GM23338 (cell line): ENCODE data around the gene SLC45A2. TPM values are rescaled to one million over a fixed set of nuclear protein-coding genes. Genes with fewer than 3 reads are reported as not detected.
"Not testable (repeated sequence)": the region's sequence is repeated elsewhere in the genome, so short reads cannot be mapped to it uniquely, and the experiment has no call there.

Source experiments
- ATAC-seq: fragments of 200-7000 bp; cut with Tn5 transposase; 3 replicates; pipeline ENCODE4 v1.9.1; 2020
- DNase-seq: peaks from one replicate; pipeline ENCODE4 v3.0.0-alpha.2; 2015; ENCODE audit warnings: low spot score
- H2AFZ ChIP-seq: fragments of 200-600 bp; sonication (generic); 2 replicates; pipeline ENCODE4 v1.8.0; 2016; ENCODE audit warnings: antibody characterized with exemption, mild to moderate bottlenecking, moderate library complexity
- H3F3A ChIP-seq: fragments of 200-600 bp; sonication (generic); replicated peaks from 2 replicates; pipeline ENCODE4 v1.8.0; 2017; ENCODE audit warnings: antibody characterized with exemption, mixed run types, low read depth
- H3K27ac ChIP-seq: fragments of 200-600 bp; sonication (generic); 2 replicates; pipeline ENCODE4 v1.6.1; 2016; ENCODE audit warnings: low read depth
- H3K27me3 ChIP-seq: fragments of 200-600 bp; sonication (generic); 2 replicates; pipeline ENCODE4 v1.8.0; 2016; ENCODE audit warnings: mild to moderate bottlenecking, mixed run types, moderate library complexity; ENCODE audit not compliant: insufficient read depth
- H3K36me3 ChIP-seq: fragments of 200-600 bp; sonication (generic); 2 replicates; pipeline ENCODE4 v1.8.0; 2016; ENCODE audit warnings: mild to moderate bottlenecking; ENCODE audit not compliant: insufficient read depth
- H3K4me1 ChIP-seq: fragments of 200-600 bp; sonication (generic); 2 replicates; pipeline ENCODE4 v1.8.0; 2016; ENCODE audit warnings: mild to moderate bottlenecking, moderate library complexity; ENCODE audit not compliant: insufficient read depth
- H3K4me2 ChIP-seq: fragments of 200-600 bp; sonication (generic); 2 replicates; pipeline ENCODE4 v1.7.1; 2017; ENCODE audit warnings: mixed run types
- H3K4me3 ChIP-seq: fragments of 200-600 bp; sonication (generic); 2 replicates; pipeline ENCODE4 v1.6.1; 2016; ENCODE audit warnings: mixed run types
- H3K79me2 ChIP-seq: fragments of 200-600 bp; sonication (generic); replicated peaks from 2 replicates; pipeline ENCODE4 v1.8.0; 2017; ENCODE audit warnings: mild to moderate bottlenecking; ENCODE audit not compliant: insufficient read depth
- H3K9me2 ChIP-seq: fragments of 200-600 bp; sonication (generic); 2 replicates; pipeline ENCODE4 v1.8.0; 2017; ENCODE audit not compliant: insufficient read depth
- H4K20me1 ChIP-seq: fragments of 200-600 bp; sonication (generic); replicated peaks from 2 replicates; pipeline ENCODE4 v1.8.0; 2017; ENCODE audit warnings: mild to moderate bottlenecking; ENCODE audit not compliant: insufficient read depth
- H3K27ac Mint-ChIP-seq: 2 replicates; pipeline ENCODE4 v1.8.0; 2020; ENCODE audit warnings: inconsistent platforms, mild to moderate bottlenecking, moderate library complexity, mixed read lengths
- H3K27me3 Mint-ChIP-seq: 3 replicates; pipeline ENCODE4 v1.8.0; 2022; ENCODE audit warnings: low read depth, mild to moderate bottlenecking, moderate library complexity, mixed read lengths, inconsistent platforms; ENCODE audit not compliant: insufficient read depth, poor library complexity
- H3K36me3 Mint-ChIP-seq: 3 replicates; pipeline ENCODE4 v1.8.0; 2021; ENCODE audit warnings: low read depth, mild to moderate bottlenecking, inconsistent platforms, moderate library complexity, mixed read lengths
- H3K4me1 Mint-ChIP-seq: 3 replicates; pipeline ENCODE4 v1.8.0; 2020; ENCODE audit warnings: mild to moderate bottlenecking, inconsistent platforms, mixed read lengths
- H3K4me3 Mint-ChIP-seq: 3 replicates; pipeline ENCODE4 v1.8.0; 2021; ENCODE audit warnings: moderate library complexity, mild to moderate bottlenecking, inconsistent platforms, mixed read lengths
- H3K9me3 Mint-ChIP-seq: 3 replicates; pipeline ENCODE4 v1.8.0; 2020; ENCODE audit warnings: moderate library complexity, mild to moderate bottlenecking, inconsistent platforms, mixed read lengths
- CREB1 ChIP-seq: fragments of 250-450 bp; sonication (Bioruptor Pico); IDR thresholded peaks from 2 replicates; pipeline ENCODE4 v1.5.0; 2020; ENCODE audit warnings: low read depth, mild to moderate bottlenecking, moderate library complexity
- EZH2phosphoT487 ChIP-seq: fragments of 200-600 bp; sonication (generic); IDR thresholded peaks from one replicate; pipeline ENCODE4 v1.8.1; 2018; ENCODE audit warnings: antibody characterized with exemption; ENCODE audit not compliant: unreplicated experiment
- ZNF114 ChIP-seq: fragments of 250-450 bp; sonication (Bioruptor Pico); IDR thresholded peaks from 2 replicates; pipeline ENCODE4 v1.5.0; 2020; ENCODE audit warnings: mild to moderate bottlenecking, moderate library complexity
- ZNF331 ChIP-seq: fragments of 250-450 bp; sonication (Bioruptor Pico); IDR thresholded peaks from 2 replicates; pipeline ENCODE4 v1.5.0; 2020; ENCODE audit warnings: low read depth, mild to moderate bottlenecking, moderate library complexity
- polyA plus RNA-seq: library from polyadenylated mRNA; unstranded; fragments of >200 nt; fragmentation: Nextera tagmentation; extraction: Ambion mirVana; gene quantifications from 2 replicates; pipeline ENCODE4 v1.2.1, GENCODE V29; 2016
- total RNA-seq: library from RNA; depleted of rRNA; stranded (reverse); fragments of >200 nt; shearing (Covaris generic); gene quantifications from 2 replicates; pipeline ENCODE4 v1.2.3, GENCODE V29; 2014
- TF ChIP-seq, protein P1 (sequence below): fragments of 250-450 bp; sonication (Bioruptor Pico); IDR thresholded peaks from 2 replicates; pipeline ENCODE4 v1.5.0; 2020; ENCODE audit warnings: mild to moderate bottlenecking, moderate library complexity
- TF ChIP-seq, protein P2 (sequence below): IDR thresholded peaks from one replicate; pipeline ENCODE4 v1.6.1; 2018; ENCODE audit warnings: antibody characterized with exemption; ENCODE audit not compliant: unreplicated experiment
- TF ChIP-seq, protein P3 (sequence below), 2 experiments: fragments of 200-600 bp in 1 of 2; sonication (generic) in 1 of 2; conservative IDR thresholded peaks; 2 replicates each; pipeline versions ENCODE4 v1.5.1 to v1.6.1; 2016 to 2017; ENCODE audit warnings: antibody characterized with exemption in 2 of 2, low read depth in 2 of 2, mild to moderate bottlenecking in 2 of 2, moderate library complexity in 1 of 2

The SLC45A2 gene
- total and polyA plus RNA-seq, 2 experiments from 2014 or later, result not detected

DNA sequence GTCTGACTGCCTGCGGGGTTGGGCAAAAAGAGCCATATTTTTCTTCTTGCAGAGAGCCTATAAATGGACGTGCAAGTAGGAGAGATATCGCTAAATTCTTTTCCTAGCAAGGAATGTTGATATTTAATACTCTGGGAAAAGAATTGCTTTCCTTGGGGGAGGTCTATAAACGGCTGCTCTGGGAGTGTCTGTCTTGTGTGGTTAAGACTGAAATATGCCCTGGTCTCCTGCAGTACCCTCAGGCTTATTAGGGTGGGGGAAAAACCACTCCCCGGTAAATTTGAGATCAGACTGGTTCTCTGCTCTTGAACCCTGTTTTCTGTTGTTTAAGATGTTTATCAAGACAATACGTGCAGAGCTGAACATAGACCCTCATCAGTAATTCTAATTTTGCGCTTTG lies 78.2 kb downstream of the SLC45A2 start:
- not testable (repeated sequence) for H4K20me1 ChIP-seq, H3F3A ChIP-seq, H3K9me2 ChIP-seq, H3K4me1 ChIP-seq, H3K27me3 Mint-ChIP-seq, DNase-seq, H3K4me3 Mint-ChIP-seq, H3K4me1 Mint-ChIP-seq, H3K27me3 ChIP-seq, ATAC-seq, H3K27ac ChIP-seq, H3K27ac Mint-ChIP-seq, H3K4me2 ChIP-seq, H2AFZ ChIP-seq, H3K4me3 ChIP-seq, H3K79me2 ChIP-seq
- H3K36me3 Mint-ChIP-seq, result peaks cover 29% of the 10 kb centered on the region
- TF ChIP-seq ZNF331 (CRISPR knock-in tag), result 0 out of 2 replicates have a peak, but pooled peaks have one; percentile 7
- peaks cover 42% of the 10 kb centered on the region for H3K9me3 Mint-ChIP-seq
- 0 out of 2 replicates have a peak, but pooled peaks cover 14% of the 10 kb centered on the region for H3K36me3 ChIP-seq

DNA sequence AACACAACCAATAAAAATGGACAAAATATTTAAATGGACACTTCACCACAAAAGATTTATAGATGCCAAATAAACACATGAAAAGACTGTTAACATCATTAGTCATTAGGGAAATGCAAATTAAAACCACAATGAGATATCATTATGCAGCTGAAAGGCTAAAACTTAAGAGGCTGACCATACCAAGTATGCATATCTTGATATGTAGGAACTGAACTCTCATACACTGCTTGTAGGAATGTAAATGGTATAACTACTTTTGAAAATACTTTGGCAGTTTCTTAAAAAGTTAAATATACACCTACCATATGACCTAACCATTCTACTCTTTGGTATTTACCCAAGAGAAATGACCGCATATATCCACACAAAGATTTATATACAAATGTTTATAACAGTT lies 79.1 kb downstream of the SLC45A2 start:
- Histone ChIP-seq H3K4me2 (no peak overlapping the region), H3K9me2 (peaks cover 2% of the 10 kb centered on the region; the same call in 1 of the 2 replicates), H3K79me2 (no peaks in the 10 kb centered on the region), H2AFZ (no peak overlapping the region), H3K27ac (no peak overlapping the region), H3F3A (no peaks in the 10 kb centered on the region), H3K4me1 (no peaks in the 10 kb centered on the region), H3K27me3 (no peaks in the 10 kb centered on the region), H3K4me3 (no peak overlapping the region), H3K36me3 (0 out of 2 replicates have a peak, but pooled peaks cover 14% of the 10 kb centered on the region), H4K20me1 (no peaks in the 10 kb centered on the region)
- peaks cover 29% of the 10 kb centered on the region for H3K36me3 Mint-ChIP-seq
- no peak overlapping the region for H3K4me3 Mint-ChIP-seq
- H3K4me1 Mint-ChIP-seq, result no peaks in the 10 kb centered on the region
- DNase-seq, result no peak
- no peaks in the 10 kb centered on the region for H3K27me3 Mint-ChIP-seq
- no peak overlapping the region for H3K27ac Mint-ChIP-seq
- peaks cover 42% of the 10 kb centered on the region for H3K9me3 Mint-ChIP-seq
- TF ChIP-seq ZNF114 (no peak), CREB1 (no peak), EZH2phosphoT487 (no peak)
- TF ChIP-seq, protein P1, sequence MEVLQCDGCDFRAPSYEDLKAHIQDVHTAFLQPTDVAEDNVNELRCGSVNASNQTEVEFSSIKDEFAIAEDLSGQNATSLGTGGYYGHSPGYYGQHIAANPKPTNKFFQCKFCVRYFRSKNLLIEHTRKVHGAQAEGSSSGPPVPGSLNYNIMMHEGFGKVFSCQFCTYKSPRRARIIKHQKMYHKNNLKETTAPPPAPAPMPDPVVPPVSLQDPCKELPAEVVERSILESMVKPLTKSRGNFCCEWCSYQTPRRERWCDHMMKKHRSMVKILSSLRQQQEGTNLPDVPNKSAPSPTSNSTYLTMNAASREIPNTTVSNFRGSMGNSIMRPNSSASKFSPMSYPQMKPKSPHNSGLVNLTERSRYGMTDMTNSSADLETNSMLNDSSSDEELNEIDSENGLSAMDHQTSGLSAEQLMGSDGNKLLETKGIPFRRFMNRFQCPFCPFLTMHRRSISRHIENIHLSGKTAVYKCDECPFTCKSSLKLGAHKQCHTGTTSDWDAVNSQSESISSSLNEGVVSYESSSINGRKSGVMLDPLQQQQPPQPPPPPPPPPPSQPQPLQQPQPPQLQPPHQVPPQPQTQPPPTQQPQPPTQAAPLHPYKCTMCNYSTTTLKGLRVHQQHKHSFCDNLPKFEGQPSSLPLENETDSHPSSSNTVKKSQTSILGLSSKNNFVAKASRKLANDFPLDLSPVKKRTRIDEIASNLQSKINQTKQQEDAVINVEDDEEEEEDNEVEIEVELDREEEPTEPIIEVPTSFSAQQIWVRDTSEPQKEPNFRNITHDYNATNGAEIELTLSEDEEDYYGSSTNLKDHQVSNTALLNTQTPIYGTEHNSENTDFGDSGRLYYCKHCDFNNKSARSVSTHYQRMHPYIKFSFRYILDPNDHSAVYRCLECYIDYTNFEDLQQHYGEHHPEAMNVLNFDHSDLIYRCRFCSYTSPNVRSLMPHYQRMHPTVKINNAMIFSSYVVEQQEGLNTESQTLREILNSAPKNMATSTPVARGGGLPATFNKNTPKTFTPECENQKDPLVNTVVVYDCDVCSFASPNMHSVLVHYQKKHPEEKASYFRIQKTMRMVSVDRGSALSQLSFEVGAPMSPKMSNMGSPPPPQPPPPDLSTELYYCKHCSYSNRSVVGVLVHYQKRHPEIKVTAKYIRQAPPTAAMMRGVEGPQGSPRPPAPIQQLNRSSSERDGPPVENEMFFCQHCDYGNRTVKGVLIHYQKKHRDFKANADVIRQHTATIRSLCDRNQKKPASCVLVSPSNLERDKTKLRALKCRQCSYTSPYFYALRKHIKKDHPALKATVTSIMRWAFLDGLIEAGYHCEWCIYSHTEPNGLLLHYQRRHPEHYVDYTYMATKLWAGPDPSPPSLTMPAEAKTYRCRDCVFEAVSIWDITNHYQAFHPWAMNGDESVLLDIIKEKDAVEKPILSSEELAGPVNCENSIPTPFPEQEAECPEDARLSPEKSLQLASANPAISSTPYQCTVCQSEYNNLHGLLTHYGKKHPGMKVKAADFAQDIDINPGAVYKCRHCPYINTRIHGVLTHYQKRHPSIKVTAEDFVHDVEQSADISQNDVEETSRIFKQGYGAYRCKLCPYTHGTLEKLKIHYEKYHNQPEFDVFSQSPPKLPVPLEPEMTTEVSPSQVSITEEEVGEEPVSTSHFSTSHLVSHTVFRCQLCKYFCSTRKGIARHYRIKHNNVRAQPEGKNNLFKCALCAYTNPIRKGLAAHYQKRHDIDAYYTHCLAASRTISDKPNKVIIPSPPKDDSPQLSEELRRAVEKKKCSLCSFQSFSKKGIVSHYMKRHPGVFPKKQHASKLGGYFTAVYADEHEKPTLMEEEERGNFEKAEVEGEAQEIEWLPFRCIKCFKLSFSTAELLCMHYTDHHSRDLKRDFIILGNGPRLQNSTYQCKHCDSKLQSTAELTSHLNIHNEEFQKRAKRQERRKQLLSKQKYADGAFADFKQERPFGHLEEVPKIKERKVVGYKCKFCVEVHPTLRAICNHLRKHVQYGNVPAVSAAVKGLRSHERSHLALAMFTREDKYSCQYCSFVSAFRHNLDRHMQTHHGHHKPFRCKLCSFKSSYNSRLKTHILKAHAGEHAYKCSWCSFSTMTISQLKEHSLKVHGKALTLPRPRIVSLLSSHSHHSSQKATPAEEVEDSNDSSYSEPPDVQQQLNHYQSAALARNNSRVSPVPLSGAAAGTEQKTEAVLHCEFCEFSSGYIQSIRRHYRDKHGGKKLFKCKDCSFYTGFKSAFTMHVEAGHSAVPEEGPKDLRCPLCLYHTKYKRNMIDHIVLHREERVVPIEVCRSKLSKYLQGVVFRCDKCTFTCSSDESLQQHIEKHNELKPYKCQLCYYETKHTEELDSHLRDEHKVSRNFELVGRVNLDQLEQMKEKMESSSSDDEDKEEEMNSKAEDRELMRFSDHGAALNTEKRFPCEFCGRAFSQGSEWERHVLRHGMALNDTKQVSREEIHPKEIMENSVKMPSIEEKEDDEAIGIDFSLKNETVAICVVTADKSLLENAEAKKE (CRISPR knock-in tag), result no peak
- TF ChIP-seq, protein P2, sequence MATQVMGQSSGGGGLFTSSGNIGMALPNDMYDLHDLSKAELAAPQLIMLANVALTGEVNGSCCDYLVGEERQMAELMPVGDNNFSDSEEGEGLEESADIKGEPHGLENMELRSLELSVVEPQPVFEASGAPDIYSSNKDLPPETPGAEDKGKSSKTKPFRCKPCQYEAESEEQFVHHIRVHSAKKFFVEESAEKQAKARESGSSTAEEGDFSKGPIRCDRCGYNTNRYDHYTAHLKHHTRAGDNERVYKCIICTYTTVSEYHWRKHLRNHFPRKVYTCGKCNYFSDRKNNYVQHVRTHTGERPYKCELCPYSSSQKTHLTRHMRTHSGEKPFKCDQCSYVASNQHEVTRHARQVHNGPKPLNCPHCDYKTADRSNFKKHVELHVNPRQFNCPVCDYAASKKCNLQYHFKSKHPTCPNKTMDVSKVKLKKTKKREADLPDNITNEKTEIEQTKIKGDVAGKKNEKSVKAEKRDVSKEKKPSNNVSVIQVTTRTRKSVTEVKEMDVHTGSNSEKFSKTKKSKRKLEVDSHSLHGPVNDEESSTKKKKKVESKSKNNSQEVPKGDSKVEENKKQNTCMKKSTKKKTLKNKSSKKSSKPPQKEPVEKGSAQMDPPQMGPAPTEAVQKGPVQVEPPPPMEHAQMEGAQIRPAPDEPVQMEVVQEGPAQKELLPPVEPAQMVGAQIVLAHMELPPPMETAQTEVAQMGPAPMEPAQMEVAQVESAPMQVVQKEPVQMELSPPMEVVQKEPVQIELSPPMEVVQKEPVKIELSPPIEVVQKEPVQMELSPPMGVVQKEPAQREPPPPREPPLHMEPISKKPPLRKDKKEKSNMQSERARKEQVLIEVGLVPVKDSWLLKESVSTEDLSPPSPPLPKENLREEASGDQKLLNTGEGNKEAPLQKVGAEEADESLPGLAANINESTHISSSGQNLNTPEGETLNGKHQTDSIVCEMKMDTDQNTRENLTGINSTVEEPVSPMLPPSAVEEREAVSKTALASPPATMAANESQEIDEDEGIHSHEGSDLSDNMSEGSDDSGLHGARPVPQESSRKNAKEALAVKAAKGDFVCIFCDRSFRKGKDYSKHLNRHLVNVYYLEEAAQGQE, result no peak
- TF ChIP-seq, protein P3, sequence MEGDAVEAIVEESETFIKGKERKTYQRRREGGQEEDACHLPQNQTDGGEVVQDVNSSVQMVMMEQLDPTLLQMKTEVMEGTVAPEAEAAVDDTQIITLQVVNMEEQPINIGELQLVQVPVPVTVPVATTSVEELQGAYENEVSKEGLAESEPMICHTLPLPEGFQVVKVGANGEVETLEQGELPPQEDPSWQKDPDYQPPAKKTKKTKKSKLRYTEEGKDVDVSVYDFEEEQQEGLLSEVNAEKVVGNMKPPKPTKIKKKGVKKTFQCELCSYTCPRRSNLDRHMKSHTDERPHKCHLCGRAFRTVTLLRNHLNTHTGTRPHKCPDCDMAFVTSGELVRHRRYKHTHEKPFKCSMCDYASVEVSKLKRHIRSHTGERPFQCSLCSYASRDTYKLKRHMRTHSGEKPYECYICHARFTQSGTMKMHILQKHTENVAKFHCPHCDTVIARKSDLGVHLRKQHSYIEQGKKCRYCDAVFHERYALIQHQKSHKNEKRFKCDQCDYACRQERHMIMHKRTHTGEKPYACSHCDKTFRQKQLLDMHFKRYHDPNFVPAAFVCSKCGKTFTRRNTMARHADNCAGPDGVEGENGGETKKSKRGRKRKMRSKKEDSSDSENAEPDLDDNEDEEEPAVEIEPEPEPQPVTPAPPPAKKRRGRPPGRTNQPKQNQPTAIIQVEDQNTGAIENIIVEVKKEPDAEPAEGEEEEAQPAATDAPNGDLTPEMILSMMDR (conservative IDR thresholded peaks at IDR 0.05; ENCODE audit: low read depth in 2 of 2), result no peak
- ATAC-seq, result no peak
